GM12878 (cell line): ENCODE measurements around the gene PTPN22.

Experiments used
- CEBPB ChIP-seq, 2 experiments: fragments of 150-350 bp in 1 of 2; IDR thresholded peaks; 2 replicates each; pipeline ENCODE4 v1.6.1; 2012 to 2014; ENCODE audit warnings: low read depth in 2 of 2, low read length in 2 of 2, borderline replicate concordance in 1 of 2, inconsistent platforms in 1 of 2
- MAX ChIP-seq: IDR thresholded peaks from 2 replicates; pipeline ENCODE4 v1.6.1; 2012; ENCODE audit warnings: low read depth, low read length, improper control_type of control experiment
- PAX8 ChIP-seq: fragments of 450-650 bp; IDR thresholded peaks from 2 replicates; pipeline ENCODE4 v1.6.1; 2017; ENCODE audit warnings: mild to moderate bottlenecking, moderate library complexity
- SRF ChIP-seq, 2 experiments: IDR thresholded peaks; 2 replicates each; pipeline ENCODE4 v1.6.1; 2011; ENCODE audit warnings: low read depth in 2 of 2, low read length in 2 of 2, mild to moderate bottlenecking in 1 of 2, moderate library complexity in 1 of 2

GRCh38 chr1:113912594-113913311 lies 41.2 kb upstream of the PTPN22 start:
- TF ChIP-seq PAX8, result no peak
- no peak for TF ChIP-seq CEBPB (IDR thresholded peaks at IDR 0.05; ENCODE audit: borderline replicate concordance in 1 of 2, low read depth in 2 of 2, low read length in 2 of 2)
- TF ChIP-seq MAX, result no peak
- no peak for TF ChIP-seq SRF (IDR thresholded peaks at IDR 0.05; ENCODE audit: low read depth in 2 of 2, low read length in 2 of 2)
